Glomerular visceral epithelial cell (primary cell): Measurements from ENCODE around the gene CTSD.

Experiments used
- DNase-seq: peaks from one replicate; pipeline ENCODE4 v3.0.0-alpha.2; 2016; ENCODE audit errors: extremely low spot score

The CTSD gene

DNA sequence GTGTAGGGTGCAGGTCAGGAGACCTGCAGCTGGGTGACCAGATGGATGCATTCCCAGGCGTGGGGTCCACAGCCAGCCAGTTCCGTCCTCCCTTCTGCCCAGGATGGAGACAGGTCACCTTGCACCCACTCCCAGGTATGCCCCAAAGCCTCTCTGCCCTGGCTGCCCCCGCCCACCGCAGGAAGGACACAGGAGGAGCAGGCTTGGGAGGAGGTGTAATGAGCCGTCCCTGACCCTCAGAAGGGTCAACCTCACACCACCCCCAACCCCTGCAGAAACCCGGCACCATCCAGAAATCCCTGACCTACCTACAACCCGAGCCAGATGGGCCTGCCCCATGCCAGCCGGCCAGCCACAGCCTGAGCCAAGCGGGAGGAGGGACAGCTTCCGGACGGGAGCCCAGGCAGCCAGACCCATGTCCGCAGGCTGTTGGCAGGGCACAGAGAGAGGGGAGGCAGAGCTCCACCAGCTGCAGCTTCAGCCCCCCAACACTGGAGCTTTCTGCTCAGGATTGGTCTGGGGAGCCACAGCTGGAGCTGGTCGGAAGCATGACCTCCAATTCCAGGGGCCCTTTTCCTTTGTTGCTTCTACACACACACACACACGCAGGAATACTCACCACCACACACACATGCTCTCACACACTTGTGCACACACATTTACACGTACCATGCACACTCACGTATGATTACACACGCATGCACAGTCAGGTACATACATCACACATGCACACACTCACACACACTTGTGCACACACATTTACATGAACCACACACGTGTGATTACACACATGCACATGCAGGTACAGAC is 18.6 kb downstream of the CTSD start:
- no peak for DNase-seq

DNA sequence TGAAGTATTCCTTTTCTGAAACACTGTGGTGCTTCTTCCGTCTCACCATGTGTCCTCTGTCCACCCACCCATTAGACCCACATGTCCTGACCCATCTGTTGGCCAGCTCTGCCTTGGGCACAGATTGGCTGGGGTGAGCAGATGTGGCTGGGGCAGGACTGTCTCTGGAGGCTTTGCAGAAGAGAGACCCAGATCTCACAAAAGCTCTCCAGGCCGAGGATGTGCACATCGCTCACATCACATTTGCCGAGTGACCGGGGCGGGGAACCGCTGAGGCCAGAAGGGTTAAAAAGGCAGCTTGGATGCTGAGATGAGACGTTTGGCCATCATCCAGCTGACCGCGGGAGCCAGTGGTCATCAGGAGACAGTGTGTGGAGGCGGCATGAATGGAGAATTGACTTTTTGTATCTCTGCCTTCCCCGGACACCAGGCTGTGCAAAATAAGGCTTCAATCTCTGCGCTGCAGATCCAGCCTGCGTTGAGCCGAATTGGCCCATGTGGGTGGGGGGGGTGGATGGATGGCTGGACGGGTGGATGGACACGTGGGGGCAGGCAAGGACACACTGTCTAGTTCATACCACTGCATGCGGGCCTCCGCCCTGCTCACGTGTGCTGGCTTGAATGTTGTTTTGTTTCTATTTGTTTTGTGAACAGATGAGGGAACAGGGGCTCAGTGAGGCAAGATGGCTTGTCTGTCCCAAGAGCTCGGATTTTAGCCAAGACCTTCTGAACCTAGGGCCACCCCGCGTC is 19.4 kb downstream of the CTSD start:
- no peak for DNase-seq

DNA sequence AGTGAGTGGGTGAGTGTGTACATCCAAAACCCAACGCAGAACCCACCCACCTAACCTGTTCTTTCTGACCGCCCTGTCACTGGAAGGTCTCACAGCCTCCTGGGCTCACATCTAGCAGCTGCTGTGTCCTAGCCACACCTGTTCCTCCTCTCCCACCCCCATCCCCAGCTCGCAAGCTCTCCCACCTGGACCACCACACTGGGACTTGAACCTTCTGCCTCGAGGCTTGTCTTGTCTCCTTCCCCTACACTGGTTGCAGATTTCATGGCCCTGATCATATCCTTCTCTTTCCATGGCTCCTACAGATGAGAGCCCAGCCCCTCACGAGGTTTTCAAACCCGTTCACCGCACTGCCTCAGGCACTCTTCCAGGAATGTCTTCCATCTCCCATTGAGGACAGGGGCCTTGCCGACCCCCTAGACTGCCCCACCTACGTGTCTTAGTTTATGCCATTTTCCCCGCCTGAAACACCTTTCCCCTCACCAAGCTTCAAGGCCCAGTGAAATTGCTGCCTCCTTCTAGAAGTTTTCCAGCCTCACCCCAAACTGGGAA is 20.1 kb downstream of the CTSD start:
- no peak for DNase-seq

DNA sequence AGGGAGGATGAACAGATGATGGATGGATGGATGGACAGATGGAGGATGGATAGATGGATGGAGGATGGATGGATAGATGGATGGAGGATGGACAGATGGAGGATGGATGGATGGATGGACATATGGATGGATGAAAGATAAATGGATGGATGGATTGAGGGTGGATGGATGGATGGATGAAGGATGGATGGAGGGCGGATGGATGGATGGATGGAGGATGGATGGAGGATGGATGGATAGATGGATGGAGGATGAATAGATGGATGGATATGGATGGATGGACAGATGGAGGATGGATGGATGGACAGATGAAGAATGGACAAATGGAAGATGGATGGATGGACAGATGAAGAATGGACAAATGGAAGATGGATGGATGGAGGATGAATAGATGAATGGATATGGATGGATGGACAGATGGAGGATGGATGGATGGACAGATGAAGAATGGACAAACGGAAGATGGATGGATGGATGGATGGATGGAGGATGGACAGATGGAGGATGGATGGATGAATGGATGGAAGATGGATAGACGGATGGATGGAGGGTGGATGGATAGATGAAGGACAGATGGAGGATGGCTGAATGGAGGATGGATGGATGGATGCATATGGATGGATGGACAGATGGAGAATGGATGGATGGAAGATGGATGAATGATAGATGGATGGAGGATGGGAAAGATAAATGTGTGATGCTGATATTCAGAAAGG is 20.7 kb downstream of the CTSD start:
- DNase-seq: no peak

DNA sequence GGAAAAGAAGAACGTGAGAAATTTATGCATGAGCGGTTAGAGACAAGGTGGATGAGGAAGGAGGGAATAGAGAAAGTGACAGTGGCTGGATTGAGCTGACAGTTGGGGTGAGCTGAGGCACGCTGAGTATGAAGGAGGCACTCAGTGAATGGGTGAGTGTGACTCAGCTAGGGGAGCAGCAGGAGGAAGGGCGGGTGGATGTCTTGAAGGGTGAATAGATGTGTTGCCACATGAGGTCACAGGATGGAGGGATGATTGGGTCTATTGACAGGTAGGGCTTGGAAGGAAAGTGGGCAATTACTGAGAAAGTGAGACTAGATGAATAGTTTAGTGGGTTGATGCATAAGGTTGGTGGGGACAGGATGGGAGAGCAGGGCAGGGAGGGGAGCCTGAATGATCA is 21.4 kb downstream of the CTSD start:
- DNase-seq: no peak

DNA sequence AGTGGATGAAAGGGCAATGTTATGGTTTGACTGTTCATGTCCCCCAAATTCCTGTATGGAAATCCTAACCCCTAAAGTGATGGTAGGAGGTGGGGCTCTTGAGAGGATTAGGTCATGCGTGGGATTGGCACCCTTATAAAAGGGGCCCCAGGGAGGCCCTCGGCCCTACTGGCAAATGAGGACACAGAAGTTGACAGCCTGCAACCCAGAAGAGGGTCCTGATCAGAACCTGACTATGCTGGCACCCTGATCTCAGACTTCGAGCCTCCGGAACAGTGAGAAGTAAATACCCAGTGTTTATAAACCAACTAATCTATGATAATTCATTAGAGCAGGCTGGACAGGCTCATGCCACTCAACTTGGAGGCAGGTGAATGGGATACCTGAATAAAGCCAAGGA is 22.0 kb downstream of the CTSD start:
- DNase-seq: no peak

DNA sequence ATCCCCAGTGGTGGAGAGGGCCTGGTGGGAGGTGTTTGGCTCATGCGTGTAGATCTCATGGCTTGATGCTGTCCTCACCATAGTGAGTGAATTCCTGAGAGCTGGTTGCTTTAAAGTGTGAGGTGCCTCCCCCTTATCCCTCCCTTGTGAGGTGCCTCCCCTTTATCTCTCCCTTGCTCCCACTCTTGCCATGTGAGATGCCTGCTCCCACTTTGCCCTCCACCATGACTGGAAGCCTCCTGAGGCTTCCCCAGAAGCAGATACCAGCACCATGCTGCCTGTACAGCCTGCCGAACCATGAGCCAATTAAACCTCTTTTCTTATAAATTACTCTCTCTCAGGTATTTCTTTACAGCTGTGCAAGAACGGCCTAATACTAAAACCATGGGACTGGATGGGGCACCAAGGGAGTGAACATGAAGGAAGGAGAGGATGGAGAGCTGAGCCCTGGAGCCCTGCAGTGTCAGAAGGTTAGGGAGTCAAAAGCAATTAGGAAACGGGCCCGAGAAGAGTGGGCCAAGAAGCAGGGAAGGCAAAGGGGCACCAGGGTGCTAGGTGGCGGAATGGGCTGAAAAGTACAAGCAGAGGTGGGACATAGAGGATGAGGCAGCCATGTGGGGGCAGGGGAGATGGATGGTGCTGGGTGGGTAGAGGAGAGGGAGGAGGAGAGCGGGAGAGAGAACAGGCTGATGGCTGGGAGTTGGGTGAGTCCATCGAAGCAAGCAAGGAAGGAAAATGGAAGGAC is 22.8 kb downstream of the CTSD start:
- no peak for DNase-seq

DNA sequence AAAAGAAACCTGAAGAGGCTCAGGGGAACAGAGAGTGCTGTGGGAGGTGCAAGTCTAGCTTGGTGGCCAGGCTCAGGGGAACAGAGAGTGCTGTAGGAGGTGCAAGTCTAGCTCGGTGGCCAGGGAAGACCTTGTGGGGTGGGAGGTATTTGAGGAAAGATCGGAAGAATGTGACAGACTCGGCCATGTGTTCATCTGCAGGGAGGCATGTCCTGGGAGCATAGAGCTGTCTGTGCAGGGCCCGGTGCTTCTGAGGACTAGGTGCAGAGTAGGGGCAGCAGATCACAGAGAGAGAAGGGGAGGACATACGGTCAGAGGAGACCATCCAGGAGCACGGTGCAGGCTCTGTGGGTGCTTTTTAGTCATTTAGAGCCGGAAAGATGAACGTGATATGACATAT is 24.2 kb downstream of the CTSD start:
- no peak for DNase-seq

DNA sequence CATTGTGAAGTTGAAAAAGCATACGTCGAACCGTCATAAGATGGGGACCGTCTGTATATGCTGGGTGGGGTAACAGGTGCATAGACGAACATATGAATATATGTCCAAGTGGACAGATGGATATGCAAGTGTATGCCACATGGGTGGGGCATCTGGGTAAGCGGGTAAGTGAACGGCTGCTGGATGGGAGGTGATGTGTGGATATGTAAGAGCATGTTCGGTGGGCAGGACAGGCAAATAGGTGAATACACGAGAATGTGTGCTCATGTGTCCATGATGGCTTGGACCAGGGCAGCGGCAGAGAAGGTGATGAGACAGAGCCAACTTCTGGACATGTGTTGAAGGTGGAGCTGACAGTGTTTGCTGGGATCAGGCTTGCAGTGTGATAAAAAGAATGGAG is 25.3 kb downstream of the CTSD start:
- DNase-seq: no peak

DNA sequence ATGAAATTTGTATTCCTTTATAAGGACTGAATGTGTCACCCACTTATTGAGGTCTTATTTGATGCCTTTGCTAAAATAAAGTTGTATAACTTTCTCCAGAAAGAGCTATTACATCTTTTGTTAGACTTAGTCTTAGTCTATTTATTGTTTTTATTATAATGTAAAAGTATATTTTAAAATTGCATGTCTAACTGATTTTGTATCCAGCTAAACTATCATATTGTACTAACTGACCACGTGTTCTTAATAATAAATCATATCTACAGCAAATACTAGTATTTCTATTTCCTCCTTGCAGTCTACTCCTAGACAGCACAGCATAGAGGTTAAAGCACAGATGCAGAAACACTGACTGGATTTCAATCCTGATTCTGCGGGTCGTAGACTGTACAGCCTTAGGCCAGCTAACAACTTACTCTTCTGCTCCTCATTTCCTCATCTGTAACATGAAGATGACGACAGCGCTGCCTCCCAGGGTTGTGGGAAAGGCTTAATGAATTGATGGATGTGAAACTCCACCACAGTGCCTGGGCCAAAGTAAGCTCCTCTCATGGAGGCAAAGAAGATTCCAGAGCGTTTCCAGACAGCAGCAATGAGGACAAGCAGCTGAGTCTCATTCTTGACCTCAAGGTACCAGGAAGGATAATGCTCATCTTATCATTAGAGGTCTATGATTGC is 26.5 kb downstream of the CTSD start:
- no peak for DNase-seq

DNA sequence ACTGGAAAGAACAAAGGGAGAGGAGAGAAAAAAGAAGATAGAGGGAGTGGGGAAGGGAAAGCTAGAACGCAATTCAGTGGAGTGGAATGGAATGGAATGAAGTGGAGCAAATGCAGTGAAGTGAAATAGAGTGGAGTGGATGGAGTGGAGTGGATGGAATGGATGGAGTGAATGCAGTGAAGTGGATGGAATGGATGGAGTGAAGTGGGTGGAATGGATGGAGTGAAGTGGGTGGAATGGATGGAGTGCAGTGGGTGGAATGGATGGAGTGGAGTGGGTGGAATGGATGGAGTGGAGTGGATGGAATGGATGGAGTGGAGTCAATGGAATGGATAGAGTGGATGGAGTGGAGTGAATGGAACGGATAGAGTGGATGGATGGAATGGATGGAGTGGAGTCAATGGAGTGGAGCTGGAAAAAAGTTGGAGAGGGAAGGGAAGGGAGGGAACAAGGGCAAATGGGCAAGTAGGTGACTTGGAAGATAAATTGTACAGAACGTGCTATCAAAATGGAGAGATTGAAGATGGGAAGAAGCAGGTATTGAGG is 27.2 kb downstream of the CTSD start:
- no peak for DNase-seq

DNA sequence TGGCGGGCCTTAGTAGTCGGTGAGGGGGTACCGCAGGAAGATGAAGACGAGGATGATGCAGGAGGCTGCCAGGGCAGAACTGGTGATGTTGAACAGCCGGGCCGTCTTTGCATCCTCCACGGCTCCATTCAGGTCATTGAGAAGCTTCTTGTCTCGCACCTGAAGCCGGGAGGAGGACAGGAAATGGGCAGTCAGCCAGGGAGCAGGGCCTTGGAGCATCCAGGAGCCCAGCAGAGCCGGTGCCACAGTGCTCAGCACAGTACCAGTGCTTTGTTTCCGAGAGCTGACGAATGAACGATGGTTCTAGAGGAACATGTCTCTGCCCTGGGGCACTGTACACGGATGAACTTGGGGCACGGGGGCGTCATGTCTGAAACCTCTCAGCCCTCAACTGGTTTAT is 28.5 kb downstream of the CTSD start:
- no peak for DNase-seq

DNA sequence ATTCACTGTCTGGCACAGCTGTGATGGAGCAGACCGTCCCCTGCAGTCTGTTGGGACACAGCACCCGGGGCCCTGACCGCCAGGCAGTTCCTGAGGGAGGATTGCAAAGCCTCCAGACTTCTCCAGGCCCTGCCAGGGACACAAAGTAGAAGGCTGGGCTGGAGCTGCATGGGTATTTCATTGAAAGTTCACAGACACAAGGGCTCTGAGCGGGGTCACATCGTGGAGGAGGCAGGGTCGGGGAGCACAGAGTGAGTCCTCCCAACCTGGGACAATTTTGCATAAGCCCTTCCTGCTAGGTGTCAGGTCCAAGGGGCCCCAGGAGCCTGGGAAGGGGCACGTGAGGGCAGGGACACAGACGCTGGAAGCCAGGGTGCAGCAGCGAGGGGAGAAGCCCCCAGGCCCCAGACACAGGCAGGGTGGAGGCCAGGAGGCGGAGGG is 29.1 kb downstream of the CTSD start:
- no peak for DNase-seq

DNA sequence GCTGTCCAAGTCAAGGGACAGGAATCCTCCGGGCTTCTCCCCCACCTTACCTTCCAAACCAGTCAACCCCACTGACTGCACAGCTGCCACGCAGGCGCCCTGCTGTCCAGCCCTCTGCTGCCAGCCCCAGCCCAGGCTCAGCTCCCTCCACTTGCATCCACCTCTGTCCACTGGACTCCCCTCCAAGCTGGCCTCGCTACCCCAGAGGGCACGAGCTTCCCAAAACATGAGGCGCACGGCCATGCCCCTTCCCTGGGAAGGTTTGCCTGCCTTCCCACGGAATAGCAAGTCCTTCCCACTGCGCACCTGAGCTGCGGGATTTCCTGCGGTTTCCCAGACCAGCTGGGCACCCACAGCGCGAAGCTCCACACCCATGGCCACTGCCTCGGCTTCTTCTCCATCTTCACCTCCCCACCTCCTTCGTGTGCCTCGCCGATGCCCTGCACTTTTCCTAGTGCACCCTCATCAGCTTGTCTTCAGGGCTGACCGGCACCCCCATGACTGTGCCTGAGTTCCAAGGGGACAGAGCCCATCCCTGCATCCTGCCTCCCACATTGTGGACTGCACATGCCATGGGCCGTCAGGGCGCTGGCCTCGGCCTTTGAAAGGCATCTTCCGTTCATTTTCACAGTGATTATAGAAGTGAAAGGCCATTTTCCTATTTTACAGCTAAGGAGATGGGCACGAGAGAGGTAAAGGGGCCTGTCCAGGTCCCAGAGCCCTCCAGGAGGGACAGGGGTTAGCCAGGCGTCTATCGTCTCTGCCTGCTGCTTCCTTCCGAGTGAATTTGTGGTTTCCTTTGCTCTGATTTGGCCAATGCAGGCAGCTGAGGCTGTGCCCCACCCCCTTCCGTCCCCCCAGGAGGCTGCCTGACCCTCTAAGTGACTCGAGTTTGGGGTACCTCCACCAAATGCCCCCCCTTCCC is 29.7 kb downstream of the CTSD start:
- DNase-seq: no peak

DNA sequence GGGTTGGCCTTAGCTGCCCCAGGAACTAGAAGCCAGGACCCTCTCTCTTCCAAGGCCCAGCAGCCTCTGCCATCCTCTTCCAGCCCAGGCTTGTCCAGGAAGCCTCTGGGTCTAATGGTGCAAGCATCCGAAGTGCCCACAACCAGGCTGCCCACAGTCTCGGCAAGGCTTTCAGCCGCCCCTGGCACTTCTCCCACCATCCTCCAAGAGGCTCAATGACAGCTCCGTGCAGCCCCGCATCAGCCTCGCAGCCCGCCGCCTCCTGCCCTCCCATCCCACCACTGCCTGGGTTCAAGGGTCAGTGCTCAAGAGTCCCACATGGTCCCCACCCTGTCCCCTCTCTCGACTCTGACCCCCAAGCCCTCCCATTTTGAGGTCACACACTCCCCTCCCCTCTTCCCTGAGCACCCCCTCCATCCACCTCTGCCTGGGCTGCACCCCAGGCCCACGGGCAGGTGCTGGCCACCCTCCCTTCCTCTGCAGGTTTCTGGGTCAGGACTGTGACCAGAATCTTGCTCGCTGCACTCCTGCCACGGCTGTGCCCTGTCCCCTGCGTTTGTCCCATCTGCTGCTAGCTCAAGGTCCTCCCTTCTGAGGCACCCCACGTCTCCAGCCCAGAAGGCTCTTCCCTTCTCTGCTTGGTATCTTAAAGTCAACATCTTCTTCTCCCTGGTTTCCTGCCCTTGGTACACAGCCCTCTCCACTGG is 30.6 kb downstream of the CTSD start:
- no peak for DNase-seq

DNA sequence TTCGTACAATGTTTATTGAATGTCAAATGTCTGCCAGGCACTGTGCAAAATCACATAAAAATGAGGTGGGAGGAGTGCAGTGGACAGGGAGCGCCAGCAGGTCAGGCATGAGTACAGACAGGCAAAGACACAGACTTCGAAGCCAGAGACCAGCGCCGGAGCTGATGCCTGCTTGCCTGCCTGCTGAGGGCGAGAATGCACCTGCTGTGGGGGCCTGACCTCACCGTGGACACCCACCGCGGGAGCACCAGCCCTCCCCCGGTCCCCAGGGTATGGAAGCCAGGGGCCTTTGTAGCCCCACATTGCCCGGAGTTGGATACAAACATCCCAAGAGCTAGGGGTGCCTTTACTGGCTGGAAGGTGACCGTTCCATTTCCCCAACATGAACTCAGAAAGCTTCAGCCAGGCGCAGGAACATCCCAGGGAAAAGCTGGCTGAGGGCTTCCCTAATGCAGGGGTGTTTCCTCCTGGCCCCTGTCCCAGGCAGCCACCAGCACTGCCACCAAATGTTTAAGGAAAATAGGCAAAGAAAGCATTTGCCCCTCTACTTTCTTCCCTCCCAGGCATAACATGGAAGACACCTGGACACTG is 31.2 kb downstream of the CTSD start:
- no peak for DNase-seq

DNA sequence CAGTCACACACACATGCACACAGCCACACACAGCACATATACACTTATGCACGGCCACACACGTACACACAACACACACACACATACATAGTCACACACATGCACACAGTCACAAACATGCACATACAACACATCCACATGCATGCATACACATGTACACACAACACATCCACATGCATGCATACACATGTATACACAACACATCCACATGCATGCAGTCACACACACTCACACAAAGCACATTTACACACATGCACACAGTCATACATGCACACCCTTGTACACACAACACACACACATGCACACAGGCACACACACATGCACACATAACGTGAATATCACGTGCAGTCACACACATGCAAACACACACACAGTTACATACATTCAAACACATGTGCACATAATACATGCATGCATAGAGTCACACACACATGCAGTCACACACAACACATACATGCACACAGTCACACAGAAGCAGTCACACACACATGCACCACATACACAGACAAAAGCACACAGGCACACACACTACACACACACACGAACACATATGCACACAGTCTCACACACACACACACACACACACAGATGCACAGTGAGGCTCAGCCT is 32.2 kb downstream of the CTSD start:
- no peak for DNase-seq

DNA sequence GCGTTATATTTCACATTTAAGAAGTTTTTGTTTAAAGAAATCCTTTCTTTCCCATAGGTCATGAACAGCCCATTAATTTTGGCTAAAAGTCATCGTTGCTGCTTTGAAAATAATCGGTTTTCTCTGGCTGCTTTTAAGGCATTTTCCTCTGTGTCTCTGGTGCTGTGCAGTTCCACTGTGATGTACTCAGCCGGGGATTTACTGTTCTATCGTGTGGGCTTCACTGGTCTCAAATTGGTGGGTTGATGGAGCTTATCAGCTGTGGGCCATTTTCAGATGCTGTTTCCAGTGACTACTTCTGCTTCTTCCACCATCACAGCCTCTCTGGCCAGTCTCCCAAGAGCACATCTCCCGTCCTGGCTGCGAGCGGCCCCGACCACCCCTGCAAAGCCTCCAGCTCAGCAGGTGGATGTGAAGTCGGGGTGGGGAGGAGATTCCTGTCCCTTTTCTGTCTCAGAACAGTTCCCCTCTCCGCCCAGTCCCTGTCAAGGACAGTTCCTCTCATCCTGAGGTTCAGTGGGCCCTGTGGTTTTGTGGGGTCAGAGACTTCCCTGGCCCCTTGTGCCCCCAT is 33.6 kb downstream of the CTSD start:
- DNase-seq: no peak
